Mammary epithelial cell (primary cell): ENCODE data around the gene BLACAT1.

ENCODE experiments used
- CTCF ChIP-seq, 2 donors: IDR thresholded peaks in 1 of 2; conservative IDR thresholded peaks in 1 of 2; 2 replicates each; pipeline ENCODE4 v1.5.1; 2011 to 2012; ENCODE audit warnings: inconsistent platforms in 2 of 2, low read length in 2 of 2, mild to moderate bottlenecking in 2 of 2, control low read depth in 1 of 2, low read depth in 1 of 2; ENCODE audit not compliant: insufficient read depth in 1 of 2; ENCODE audit errors: extremely low read depth in 1 of 2
- EZH2 ChIP-seq: IDR thresholded peaks from 2 replicates; pipeline ENCODE4 v1.6.1; 2012; ENCODE audit warnings: low read length, inconsistent platforms, borderline replicate concordance

GRCh38 chr1:205452364-205452763 lies 3.5 kb downstream of the BLACAT1 start:
- TF ChIP-seq CTCF (conservative IDR thresholded peaks at IDR 0.05 in 1 of 2, IDR thresholded peaks at IDR 0.05 in 1 of 2; ENCODE audit: extremely low read depth in 1 of 2, insufficient read depth in 1 of 2, low read depth in 1 of 2, low read length in 2 of 2), result no peak
- no peak for TF ChIP-seq EZH2
